ENCODE measurements around the gene SHISA8.

- TF ChIP-seq TAF1 (IDR thresholded peaks at IDR 0.05; ENCODE audit: borderline replicate concordance, insufficient read depth, low read length) = no peak
- no peak for TF ChIP-seq FOXP2 (optimal IDR thresholded peaks at IDR 0.05; ENCODE audit: borderline replicate concordance, extremely low read depth, extremely low read length, insufficient read depth)
- TF ChIP-seq POLR2AphosphoS5 (IDR thresholded peaks at IDR 0.05; ENCODE audit: low read depth, low read length) = no peak
- TF ChIP-seq SIN3A (IDR thresholded peaks at IDR 0.05; ENCODE audit: borderline replicate concordance, insufficient read depth, low read length) = no peak
These were observed 7.2 kb downstream of the SHISA8 start for GRCh38 chr22:41907436-41908401.

Measured in PFSK-1 (cell line).